GM18507 (cell line): ENCODE data around the gene FAR1.

Experiments
- DNase-seq: peaks from one replicate; pipeline ENCODE4 v3.0.0; 2011; ENCODE audit warnings: low read depth; ENCODE audit not compliant: insufficient read length; ENCODE audit errors: extremely low spot score
- FAIRE-seq: peaks from 2 replicates; lab custom pipeline; 2011; peaks lifted over from hg19 to GRCh38; lab: Jason Lieb, UNC

Gene FAR1

GRCh38 chr11:13668957-13669521 lies 571 bp downstream of the FAR1 start:
- FAIRE-seq (peak; percentile 50), DNase-seq (no peak)

GRCh38 chr11:13669544-13670488 lies 1.3 kb downstream of the FAR1 start:
- DNase-seq (no peak), FAIRE-seq (peak; percentile 5)

- FAIRE-seq (no peak), DNase-seq (no peak)
Observed at GRCh38 chr11:13672576-13673210, 4.2 kb downstream of the FAR1 start.

- FAIRE-seq: no peak
Observed at GRCh38 chr11:13674799-13675509, 6.5 kb downstream of the FAR1 start.

GRCh38 chr11:13676576-13676975 lies 8.1 kb downstream of the FAR1 start:
- FAIRE-seq: no peak
- no peak for DNase-seq

More at GRCh38 chr11:13674799-13675509, 6.5 kb downstream of the FAR1 start:
- DNase-seq: no peak

GRCh38 chr11:13679768-13680167 lies 11.3 kb downstream of the FAR1 start:
- FAIRE-seq (no peak), DNase-seq (no peak)

GRCh38 chr11:13680501-13681264 lies 12.2 kb downstream of the FAR1 start:
- DNase-seq (no peak), FAIRE-seq (peak; percentile 71)

GRCh38 chr11:13681446-13681845 lies 13.0 kb downstream of the FAR1 start:
- FAIRE-seq (no peak), DNase-seq (no peak)

- DNase-seq (no peak), FAIRE-seq (no peak)
Observed at GRCh38 chr11:13682212-13682611, 13.7 kb downstream of the FAR1 start.

GRCh38 chr11:13685461-13686108 lies 17.1 kb downstream of the FAR1 start:
- no peak for FAIRE-seq

GRCh38 chr11:13686776-13687175 lies 18.3 kb downstream of the FAR1 start:
- FAIRE-seq (no peak), DNase-seq (no peak)

More at GRCh38 chr11:13685461-13686108, 17.1 kb downstream of the FAR1 start:
- no peak for DNase-seq

- FAIRE-seq: no peak
Observed at GRCh38 chr11:13687271-13687670, 18.8 kb downstream of the FAR1 start.

GRCh38 chr11:13691286-13691899 lies 22.9 kb downstream of the FAR1 start:
- no peak for FAIRE-seq

More at GRCh38 chr11:13687271-13687670, 18.8 kb downstream of the FAR1 start:
- no peak for DNase-seq

GRCh38 chr11:13692172-13692571 lies 23.7 kb downstream of the FAR1 start:
- FAIRE-seq (no peak), DNase-seq (no peak)

More at GRCh38 chr11:13691286-13691899, 22.9 kb downstream of the FAR1 start:
- DNase-seq: no peak

GRCh38 chr11:13694115-13694514 lies 25.6 kb downstream of the FAR1 start:
- FAIRE-seq: no peak
- DNase-seq: no peak

GRCh38 chr11:13695886-13696285 lies 27.4 kb downstream of the FAR1 start:
- FAIRE-seq (no peak), DNase-seq (no peak)

GRCh38 chr11:13697710-13698109 lies 29.2 kb downstream of the FAR1 start:
- FAIRE-seq (no peak), DNase-seq (no peak)

- no peak for FAIRE-seq
- DNase-seq: no peak
Observed at GRCh38 chr11:13698132-13698531, 29.7 kb downstream of the FAR1 start.
